ENCODE measurements around the gene ATP9A.

- TF ChIP-seq POLR2A (IDR thresholded peaks at IDR 0.05) (no peak), CTCF (IDR thresholded peaks at IDR 0.05) (no peak)
Observed at GRCh38 chr20:51560042-51560441, 208.1 kb downstream of the ATP9A start.

All from right lobe of liver (tissue), 4 donors.